ENCODE data around the gene TTC27.
"Not testable (repeated sequence)": the region's sequence is repeated elsewhere in the genome, so short reads cannot be mapped to it uniquely, and the experiment has no call there.

The TTC27 gene

DNA sequence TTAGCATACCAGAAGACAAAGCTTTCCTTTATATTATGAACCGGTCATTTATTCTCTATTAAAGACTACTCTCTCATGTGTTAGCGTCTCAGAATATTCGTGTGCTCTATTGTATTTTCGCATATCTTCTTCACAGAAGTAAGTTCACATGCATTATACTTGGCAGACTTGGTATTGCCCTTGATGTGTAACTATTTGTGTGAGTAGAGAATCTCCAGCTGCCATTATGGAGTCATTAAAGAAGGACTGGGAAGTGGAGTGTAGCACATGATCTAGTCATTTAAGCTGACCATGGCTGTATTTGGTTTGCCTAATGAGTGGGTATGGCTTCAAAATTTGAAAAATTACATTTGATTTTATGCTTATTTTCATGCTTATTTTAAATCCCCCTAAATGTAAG lies 92.9 kb downstream of the TTC27 start:
- no peak overlapping the region for H3K4me3 ChIP-seq (ENCODE audit: low read depth, low read length)
- TF ChIP-seq, protein P1, sequence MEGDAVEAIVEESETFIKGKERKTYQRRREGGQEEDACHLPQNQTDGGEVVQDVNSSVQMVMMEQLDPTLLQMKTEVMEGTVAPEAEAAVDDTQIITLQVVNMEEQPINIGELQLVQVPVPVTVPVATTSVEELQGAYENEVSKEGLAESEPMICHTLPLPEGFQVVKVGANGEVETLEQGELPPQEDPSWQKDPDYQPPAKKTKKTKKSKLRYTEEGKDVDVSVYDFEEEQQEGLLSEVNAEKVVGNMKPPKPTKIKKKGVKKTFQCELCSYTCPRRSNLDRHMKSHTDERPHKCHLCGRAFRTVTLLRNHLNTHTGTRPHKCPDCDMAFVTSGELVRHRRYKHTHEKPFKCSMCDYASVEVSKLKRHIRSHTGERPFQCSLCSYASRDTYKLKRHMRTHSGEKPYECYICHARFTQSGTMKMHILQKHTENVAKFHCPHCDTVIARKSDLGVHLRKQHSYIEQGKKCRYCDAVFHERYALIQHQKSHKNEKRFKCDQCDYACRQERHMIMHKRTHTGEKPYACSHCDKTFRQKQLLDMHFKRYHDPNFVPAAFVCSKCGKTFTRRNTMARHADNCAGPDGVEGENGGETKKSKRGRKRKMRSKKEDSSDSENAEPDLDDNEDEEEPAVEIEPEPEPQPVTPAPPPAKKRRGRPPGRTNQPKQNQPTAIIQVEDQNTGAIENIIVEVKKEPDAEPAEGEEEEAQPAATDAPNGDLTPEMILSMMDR (IDR thresholded peaks at IDR 0.05; ENCODE audit: low read depth, low read length) = no peak
- in situ Hi-C loops (cut with HindIII; ENCODE audit: low sequenced_read_pairs) = no loop called here
- no peak for DNase-seq (ENCODE audit: low read depth, low spot score)

DNA sequence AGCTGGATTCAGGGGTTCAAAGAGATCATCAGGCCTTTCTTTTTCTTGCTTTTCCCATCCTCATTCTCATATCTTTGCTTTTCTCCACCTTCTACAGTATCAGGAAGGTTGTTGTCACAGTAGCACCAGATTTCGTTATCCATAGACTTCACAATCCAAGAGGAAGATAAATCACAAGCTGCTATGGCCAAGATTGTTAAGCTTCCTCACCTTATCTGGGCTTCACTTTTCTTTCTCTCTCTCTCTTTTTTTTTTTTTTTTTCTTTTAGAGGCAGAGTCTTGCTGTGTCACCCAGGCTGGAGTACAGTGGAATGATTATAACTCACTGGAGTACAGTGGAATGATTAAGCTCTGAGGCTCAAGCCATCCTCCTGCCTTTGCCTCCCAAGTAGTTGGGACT lies 93.5 kb downstream of the TTC27 start:
- no peak for DNase-seq (ENCODE audit: low read depth, low spot score)
- H3K4me3 ChIP-seq (ENCODE audit: low read depth, low read length) = no peak overlapping the region
- in situ Hi-C loops (cut with HindIII; ENCODE audit: low sequenced_read_pairs) = no loop called here
- TF ChIP-seq, protein P1 (IDR thresholded peaks at IDR 0.05; ENCODE audit: low read depth, low read length) = no peak

DNA sequence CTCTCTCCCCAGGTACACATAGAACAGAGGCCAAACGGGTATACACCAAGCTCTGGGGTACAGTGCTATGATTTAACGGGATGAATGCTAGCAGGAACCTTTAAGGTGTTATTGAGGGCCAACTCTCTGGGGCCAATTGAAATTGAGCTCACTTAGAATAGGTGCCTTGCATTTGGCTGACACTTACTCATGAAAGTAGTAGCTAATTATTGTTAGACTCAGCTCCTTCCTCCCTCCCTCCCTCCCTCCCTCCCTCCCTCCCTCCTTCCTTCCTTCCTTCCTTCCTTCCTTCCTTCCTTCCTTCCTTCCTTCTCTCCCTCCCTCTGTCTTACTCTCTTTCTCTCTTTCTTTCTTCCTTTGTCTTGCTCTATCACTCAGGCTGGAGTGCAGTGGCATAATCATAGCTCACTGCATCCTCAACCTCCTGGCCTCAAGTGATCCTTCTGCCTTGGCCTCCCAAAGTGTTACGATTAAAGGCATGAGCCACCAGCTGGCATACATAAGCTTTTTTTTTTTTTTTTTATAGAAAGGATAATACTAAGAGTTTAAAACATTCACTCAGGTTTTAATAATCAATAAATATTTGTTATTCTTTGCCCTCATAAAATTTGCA lies 95.7 kb downstream of the TTC27 start:
- TF ChIP-seq, protein P1 (IDR thresholded peaks at IDR 0.05; ENCODE audit: low read depth, low read length) = no peak
- in situ Hi-C loops (cut with HindIII; ENCODE audit: low sequenced_read_pairs) = no loop called here
- no peak overlapping the region for H3K4me3 ChIP-seq (ENCODE audit: low read depth, low read length)
- no peak for DNase-seq (ENCODE audit: low read depth, low spot score)

DNA sequence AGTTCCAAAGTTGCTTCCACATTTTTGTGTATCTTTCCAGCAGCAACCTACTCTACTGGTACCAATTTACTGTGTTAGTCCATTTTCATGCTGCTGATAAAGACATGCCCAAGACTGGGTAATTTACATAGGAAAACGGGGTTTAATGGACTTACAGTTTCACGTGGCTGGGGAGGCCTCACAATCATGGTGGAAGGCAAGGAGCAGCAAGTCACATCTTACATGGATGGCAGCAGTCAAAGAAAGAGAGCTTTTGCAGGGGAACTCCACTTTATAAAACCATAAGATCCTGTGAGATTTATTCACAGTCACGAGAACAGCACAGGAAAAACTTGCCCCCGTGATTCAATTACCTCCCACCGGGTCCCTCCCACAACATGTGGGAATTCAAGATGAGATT lies 98.8 kb downstream of the TTC27 start:
- in situ Hi-C loops (cut with HindIII; ENCODE audit: low sequenced_read_pairs); H3K4me3 ChIP-seq (ENCODE audit: low read depth, low read length); DNase-seq (ENCODE audit: low read depth, low spot score): not testable (repeated sequence)

DNA sequence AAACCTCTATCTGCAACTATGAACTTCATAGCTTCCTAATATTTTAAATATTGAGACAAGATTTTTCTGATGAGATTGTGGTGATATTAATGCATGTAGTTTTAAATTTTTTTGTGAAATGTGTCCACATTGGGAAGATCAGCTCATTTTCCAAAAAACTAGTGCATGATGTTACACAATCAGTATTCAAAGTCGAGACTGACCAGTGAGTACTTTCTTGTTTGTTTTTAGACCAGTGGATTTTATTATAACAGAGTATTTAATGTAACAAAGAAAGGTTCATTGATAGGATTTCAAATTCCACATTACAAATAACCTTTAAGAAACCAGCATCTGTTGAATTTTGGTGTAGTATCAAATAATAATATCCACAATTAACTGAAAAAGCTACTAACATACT lies 99.3 kb downstream of the TTC27 start:
- DNase-seq (ENCODE audit: low read depth, low spot score) = no peak
- TF ChIP-seq, protein P1 (IDR thresholded peaks at IDR 0.05; ENCODE audit: low read depth, low read length) = no peak
- H3K4me3 ChIP-seq (ENCODE audit: low read depth, low read length) = no peak overlapping the region
- in situ Hi-C loops (cut with HindIII; ENCODE audit: low sequenced_read_pairs) = no loop called here

DNA sequence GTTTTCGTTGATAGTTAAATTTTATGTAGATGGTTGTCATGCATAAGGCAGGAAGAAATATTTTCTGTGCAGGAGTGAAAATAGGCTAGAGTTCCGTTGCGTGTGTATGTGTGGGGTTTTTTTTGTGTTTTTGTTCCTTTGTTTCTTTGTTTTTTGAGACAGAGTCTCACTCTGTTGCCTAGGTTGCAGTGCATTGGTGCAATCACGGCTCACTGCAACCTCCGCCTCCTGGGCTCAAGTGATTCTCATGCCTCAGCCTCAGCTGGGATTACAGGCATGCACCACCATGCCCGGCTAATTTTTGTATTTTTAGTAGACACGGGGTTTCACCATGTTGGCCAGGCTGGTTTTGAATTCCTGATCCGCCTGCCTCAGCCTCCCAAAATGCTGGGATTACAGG lies 103.1 kb downstream of the TTC27 start:
- in situ Hi-C loops (cut with HindIII; ENCODE audit: low sequenced_read_pairs); H3K4me3 ChIP-seq (ENCODE audit: low read depth, low read length); DNase-seq (ENCODE audit: low read depth, low spot score): not testable (repeated sequence)

DNA sequence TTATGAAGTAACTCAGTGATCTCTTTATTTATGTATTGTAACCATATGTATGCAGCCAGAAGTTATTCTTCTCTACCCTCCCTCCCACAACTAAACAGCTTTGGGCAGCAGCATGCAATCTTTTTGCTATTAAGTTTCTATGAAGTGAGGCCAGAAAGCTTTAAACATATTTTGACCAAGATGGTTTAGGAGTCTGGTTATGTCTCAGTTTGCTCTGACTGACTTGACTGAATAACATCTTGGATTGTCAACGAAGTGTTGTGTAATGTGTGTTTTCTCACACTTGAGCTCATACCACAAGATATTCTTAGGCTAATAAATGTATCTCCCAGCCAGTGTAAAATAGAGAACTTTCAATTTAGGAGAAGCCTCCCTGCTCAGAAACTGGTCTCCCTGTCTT lies 104.3 kb downstream of the TTC27 start:
- DNase-seq (ENCODE audit: low read depth, low spot score) = no peak
- in situ Hi-C loops (cut with HindIII; ENCODE audit: low sequenced_read_pairs) = no loop called here
- TF ChIP-seq, protein P1 (IDR thresholded peaks at IDR 0.05; ENCODE audit: low read depth, low read length) = no peak
- H3K4me3 ChIP-seq (ENCODE audit: low read depth, low read length) = no peak overlapping the region

DNA sequence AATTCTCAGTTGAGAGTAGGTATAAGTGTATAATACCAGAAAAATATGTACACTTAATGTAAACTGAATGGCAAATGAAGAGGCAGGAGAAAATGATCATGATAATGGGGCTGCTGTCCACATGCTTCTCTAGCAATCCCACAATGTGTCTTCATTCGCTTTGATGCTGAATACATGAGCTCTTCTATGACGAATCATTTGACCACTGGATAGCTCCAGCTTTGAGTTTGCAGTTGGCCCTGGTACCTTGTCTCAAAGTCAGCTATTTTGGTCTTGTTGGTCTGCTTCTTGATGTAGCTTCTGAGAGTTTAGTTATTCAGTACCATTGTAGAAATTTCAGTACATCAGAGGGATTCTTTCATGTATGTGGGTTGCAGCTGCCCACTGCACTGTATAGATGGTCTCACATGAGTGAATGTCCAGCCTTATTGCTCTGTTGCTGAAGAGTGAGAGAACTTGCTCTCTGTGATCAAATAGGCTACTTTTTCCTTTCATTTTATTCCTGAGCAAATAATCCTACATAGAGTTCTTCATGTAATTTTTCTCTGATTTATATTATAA lies 105.1 kb downstream of the TTC27 start:
- DNase-seq (ENCODE audit: low read depth, low spot score) = no peak
- in situ Hi-C loops (cut with HindIII; ENCODE audit: low sequenced_read_pairs) = no loop called here
- TF ChIP-seq, protein P1 (IDR thresholded peaks at IDR 0.05; ENCODE audit: low read depth, low read length) = no peak
- H3K4me3 ChIP-seq (ENCODE audit: low read depth, low read length) = no peak overlapping the region

Measured in astrocyte of the spinal cord (primary cell).